NCI-H69 (cell line): Measurements from ENCODE around the gene CDH15.
A peak's percentile ranks its signal among the peaks of the same experiment; 100 is the strongest.

Experiments
- DNase-seq: peaks from one replicate; lab custom pipeline; 2025; lab: John Stamatoyannopoulos, UW

The CDH15 gene

DNA sequence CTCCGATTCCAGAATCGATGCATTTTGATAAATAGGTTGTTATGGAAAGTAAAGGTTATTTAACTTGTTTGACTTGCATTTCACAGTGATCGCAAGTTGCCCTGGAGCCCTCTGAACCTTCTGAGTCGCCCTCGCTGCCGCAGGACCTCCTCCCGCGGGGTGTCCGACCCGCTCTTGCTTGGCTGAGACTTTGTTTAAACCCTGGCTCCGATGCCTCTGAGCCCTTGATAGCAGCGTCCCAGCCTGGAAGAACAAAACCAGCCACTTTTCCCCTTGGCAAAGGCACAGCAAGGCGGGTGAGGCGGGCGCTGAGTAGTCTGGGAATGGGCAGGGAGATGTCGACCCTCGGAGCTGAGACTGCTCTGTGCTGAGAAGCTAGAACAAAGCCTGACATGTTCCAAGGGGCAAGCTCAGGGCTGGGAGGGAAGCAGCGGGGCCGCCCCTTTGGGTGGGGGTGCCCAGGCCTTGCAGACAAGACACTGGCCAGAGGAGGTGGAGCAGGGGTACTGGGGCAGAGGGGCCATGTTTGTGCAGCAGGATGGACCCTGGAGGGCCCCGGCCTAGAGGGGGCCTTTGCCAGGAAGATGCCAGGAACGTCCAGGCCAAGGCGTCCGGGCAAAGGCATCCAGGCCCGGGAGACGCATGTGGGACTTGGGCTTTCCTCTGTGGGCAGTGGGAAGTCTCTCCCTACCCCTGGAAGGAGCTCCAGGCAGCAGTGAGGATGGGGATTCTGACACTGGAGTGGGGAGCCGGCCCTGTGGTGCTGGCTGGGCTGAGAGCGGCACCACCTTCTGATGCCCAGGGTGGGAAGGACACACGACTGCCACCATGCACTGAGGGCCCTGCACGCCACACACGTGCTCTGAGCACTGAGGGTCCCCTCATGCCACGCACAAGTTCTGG, 30.3 kb upstream of the CDH15 start:
- DNase-seq, result no peak

DNA sequence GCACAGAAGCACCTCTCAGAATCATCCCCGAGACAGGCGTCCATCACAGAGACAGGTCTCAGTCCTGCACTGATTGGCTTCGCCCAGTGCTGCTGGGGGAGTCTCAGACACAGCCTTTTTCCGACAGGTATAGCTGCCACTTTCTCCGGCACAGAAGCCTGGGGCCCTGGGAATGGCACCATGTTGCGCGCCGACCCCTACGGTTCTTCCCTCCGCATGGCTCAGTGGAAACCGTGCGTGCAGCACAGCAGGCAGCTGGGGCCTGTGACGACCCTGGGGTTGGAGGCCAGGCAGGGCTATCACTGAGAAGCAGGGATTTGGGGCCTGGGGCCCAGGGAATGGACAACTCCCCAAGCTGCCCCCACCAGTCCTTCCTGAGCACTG, 29.7 kb upstream of the CDH15 start:
- DNase-seq, result no peak

DNA sequence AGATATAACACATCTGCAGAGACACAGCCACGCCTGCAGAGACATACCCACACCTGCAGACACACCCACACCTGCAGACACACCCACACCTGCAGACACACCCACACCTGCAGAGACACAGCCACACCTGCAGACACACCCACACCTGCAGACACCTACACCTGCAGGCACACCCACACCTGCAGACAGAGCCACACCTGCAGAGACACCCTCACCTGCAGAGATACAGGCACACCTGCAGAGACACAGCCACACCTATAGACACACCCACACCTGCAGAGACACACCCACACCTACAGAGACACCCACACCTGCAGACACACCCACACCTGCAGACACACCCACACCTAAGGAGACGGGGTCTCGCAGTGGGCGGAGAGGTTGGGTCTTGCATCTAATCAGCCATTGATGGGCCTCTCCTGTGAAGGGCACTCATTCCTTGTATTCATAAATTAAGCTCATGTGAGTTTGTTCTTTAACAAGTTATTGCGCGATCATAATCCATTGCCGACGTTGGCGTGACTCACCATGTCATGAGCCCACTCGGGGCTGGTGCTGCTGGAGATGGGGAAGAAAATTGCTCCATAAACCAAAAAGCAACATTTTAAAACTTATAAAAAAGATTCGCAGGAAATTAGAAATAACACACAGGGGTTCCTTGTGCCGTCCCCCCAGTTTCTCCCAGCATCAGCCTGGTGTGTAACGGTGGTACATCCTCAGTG, 28.9 kb upstream of the CDH15 start:
- peak; percentile 27 for DNase-seq

GRCh38 chr16:89143201-89143741, 28.3 kb upstream of the CDH15 start:
- DNase-seq, result no peak

- no peak for DNase-seq
Measured at GRCh38 chr16:89143911-89144675, 27.5 kb upstream of the CDH15 start.

- DNase-seq, result no peak
Measured at GRCh38 chr16:89144681-89145080, 26.9 kb upstream of the CDH15 start.

GRCh38 chr16:89145406-89146161, 26.0 kb upstream of the CDH15 start:
- DNase-seq, result no peak

GRCh38 chr16:89146211-89147005, 25.1 kb upstream of the CDH15 start:
- DNase-seq, result no peak

- DNase-seq, result no peak
Measured at GRCh38 chr16:89147085-89147817, 24.3 kb upstream of the CDH15 start.

- no peak for DNase-seq
Measured at GRCh38 chr16:89149386-89149785, 22.2 kb upstream of the CDH15 start.

DNA sequence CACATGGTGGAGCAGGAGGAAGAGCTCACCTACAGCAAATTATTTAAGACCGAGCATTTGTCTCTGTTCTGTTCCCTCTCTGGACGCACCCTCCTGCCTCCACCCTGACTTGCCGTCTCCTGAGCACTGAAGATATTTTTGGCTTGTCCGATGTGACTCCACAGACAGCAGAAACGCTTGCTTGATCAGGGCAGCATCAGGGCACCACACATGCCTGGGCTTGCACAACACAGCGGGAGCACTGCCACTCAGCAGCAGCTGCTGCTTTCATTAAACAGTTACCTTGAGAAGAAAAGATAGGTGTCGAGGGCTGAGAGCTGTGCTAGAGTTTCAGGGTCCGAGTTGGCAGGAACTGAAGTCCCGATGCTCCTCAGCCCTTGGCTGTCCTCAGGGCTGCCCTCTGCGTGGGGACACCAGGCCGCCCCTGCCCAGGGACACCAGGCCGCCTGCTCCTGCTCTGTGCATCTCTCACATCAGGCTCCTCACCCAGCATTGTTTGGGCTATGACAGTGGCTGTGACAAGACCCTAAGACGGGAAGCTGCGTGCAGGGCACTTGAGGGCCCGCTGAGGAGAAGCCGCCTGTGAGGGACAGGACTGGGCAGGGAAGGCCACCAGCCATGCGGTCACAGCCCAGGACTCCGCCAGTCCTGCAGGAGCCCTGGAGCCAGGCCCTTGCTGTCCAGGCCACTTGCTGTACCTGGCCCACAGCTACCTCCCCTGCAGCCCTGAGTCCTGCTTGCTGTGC, 21.3 kb upstream of the CDH15 start:
- DNase-seq, result peak; percentile 21

- no peak for DNase-seq
Measured at GRCh38 chr16:89150981-89151380, 20.6 kb upstream of the CDH15 start.

- DNase-seq, result no peak
Measured at GRCh38 chr16:89152831-89153700, 18.5 kb upstream of the CDH15 start.

GRCh38 chr16:89153848-89154271, 17.7 kb upstream of the CDH15 start:
- no peak for DNase-seq

GRCh38 chr16:89154390-89155183, 17.0 kb upstream of the CDH15 start:
- no peak for DNase-seq

DNA sequence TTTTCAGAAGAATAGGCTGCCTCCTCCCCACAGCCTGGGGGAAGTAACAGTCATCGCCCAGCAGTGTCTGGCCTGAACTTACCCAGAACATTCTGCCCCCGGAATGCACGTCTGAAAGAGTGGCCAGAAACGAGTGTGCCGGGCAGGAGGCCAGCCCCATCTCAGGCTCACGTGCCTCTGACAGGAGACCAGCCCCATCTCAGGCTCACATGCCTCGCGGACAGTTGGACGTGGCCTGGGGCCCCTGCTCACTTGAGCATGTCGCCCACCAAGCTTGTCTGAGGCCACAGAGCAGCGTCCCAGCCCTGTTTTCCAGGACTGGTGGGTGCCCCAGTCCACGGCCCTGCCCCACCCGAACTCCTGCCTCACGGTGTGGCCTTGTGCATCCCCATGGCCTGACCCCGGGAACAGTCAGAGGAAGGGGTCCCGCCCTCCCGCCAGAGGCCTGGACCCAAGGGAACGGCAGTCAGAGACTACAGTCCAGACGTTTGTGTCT, 16.3 kb upstream of the CDH15 start:
- DNase-seq, result no peak
